Prostate gland (tissue), 2 donors: ENCODE data around the gene NEDD4L.

Experiments
- POLR2A ChIP-seq: fragments of 450-650 bp; IDR thresholded peaks from one replicate; pipeline ENCODE4 v1.6.1; 2016; ENCODE audit warnings: antibody characterized with exemption, mild to moderate bottlenecking
- POLR2AphosphoS5 ChIP-seq: sonication (generic); formaldehyde crosslinking; IDR thresholded peaks from one replicate; pipeline ENCODE4 v1.6.1; 2017; ENCODE audit warnings: antibody characterized with exemption
- TF ChIP-seq, protein P1 (sequence below), 4 experiments: fragments of 200-600 bp in 2 of 4; fragments of 450-650 bp in 2 of 4; sonication (generic) in 2 of 4; IDR thresholded peaks; 1 replicate in 3 of 4; 2 replicates in 1 of 4; pipeline ENCODE4 v1.5.1; 2016 to 2019; ENCODE audit warnings: antibody characterized with exemption in 4 of 4, mild to moderate bottlenecking in 2 of 4, moderate library complexity in 2 of 4

DNA sequence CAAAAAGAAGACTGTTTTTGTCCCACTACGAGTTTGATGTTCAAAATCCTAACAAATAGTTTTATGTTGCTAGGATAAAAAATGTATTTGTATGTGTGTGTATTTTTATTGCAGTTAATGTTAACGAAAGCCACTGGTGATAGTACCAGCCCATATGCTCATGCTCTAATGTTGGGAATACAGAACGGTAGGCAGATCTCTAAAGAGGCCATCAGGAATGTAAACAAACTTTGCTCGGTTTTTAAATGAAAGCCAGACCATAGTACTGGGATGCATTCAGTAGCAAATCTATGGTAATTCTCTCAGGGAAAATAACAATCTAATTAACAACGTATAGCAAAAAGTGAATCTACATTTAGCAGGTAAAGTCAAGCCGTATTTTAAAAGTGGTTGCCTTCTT, 208.1 kb downstream of the NEDD4L start:
- TF ChIP-seq, protein P1, sequence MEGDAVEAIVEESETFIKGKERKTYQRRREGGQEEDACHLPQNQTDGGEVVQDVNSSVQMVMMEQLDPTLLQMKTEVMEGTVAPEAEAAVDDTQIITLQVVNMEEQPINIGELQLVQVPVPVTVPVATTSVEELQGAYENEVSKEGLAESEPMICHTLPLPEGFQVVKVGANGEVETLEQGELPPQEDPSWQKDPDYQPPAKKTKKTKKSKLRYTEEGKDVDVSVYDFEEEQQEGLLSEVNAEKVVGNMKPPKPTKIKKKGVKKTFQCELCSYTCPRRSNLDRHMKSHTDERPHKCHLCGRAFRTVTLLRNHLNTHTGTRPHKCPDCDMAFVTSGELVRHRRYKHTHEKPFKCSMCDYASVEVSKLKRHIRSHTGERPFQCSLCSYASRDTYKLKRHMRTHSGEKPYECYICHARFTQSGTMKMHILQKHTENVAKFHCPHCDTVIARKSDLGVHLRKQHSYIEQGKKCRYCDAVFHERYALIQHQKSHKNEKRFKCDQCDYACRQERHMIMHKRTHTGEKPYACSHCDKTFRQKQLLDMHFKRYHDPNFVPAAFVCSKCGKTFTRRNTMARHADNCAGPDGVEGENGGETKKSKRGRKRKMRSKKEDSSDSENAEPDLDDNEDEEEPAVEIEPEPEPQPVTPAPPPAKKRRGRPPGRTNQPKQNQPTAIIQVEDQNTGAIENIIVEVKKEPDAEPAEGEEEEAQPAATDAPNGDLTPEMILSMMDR (IDR thresholded peaks at IDR 0.05): no peak
- no peak for TF ChIP-seq POLR2AphosphoS5
- TF ChIP-seq POLR2A: no peak
